GM19328 (cell line): ENCODE data around the gene CLEC4E.
"Not testable (repeated sequence)": the region's sequence is repeated elsewhere in the genome, so short reads cannot be mapped to it uniquely, and the experiment has no call there.

ENCODE experiments used
- ATAC-seq: cut with Tn5 transposase; IDR thresholded peaks from one replicate; pipeline ENCODE4 v1.9.1; 2021; ENCODE audit warnings: mild to moderate bottlenecking, moderate library complexity; ENCODE audit not compliant: unreplicated experiment

The CLEC4E gene

GRCh38 chr12:8540831-8541230 is at the start of gene CLEC4E:
TSS of gene CLEC4E (minus strand) at chr12:8540905. CDS start at chr12:8540797, 108 bp downstream.
- not testable (repeated sequence) for ATAC-seq

GRCh38 chr12:8589679-8590078 is 49.0 kb upstream of the CLEC4E start:
- ATAC-seq, result no peak

GRCh38 chr12:8584478-8584877 is 43.8 kb upstream of the CLEC4E start:
- ATAC-seq, result not testable (repeated sequence)

GRCh38 chr12:8584004-8584403 is 43.3 kb upstream of the CLEC4E start:
- ATAC-seq, result no peak

GRCh38 chr12:8581098-8581784 is 40.5 kb upstream of the CLEC4E start:
- ATAC-seq, result no peak

GRCh38 chr12:8577879-8578278 is 37.2 kb upstream of the CLEC4E start:
- no peak for ATAC-seq

- no peak for ATAC-seq
Measured at GRCh38 chr12:8572507-8572906, 31.8 kb upstream of the CLEC4E start.

- ATAC-seq, result no peak
Measured at GRCh38 chr12:8566525-8566924, 25.8 kb upstream of the CLEC4E start.

GRCh38 chr12:8566052-8566451 is 25.3 kb upstream of the CLEC4E start:
- not testable (repeated sequence) for ATAC-seq

- ATAC-seq, result no peak
Measured at GRCh38 chr12:8564656-8565055, 24.0 kb upstream of the CLEC4E start.

- no peak for ATAC-seq
Measured at GRCh38 chr12:8563356-8563755, 22.7 kb upstream of the CLEC4E start.

- no peak for ATAC-seq
Measured at GRCh38 chr12:8562310-8562709, 21.6 kb upstream of the CLEC4E start.

GRCh38 chr12:8561011-8561410 is 20.3 kb upstream of the CLEC4E start:
- no peak for ATAC-seq

GRCh38 chr12:8559676-8560075 is 19.0 kb upstream of the CLEC4E start:
- no peak for ATAC-seq

- no peak for ATAC-seq
Measured at GRCh38 chr12:8556531-8557097, 15.9 kb upstream of the CLEC4E start.

- no peak for ATAC-seq
Measured at GRCh38 chr12:8554451-8555195, 13.9 kb upstream of the CLEC4E start.

- ATAC-seq, result no peak
Measured at GRCh38 chr12:8553088-8553627, 12.5 kb upstream of the CLEC4E start.

- ATAC-seq, result no peak
Measured at GRCh38 chr12:8549381-8549780, 8.7 kb upstream of the CLEC4E start.

GRCh38 chr12:8548192-8548591 is 7.5 kb upstream of the CLEC4E start:
- ATAC-seq, result no peak

- ATAC-seq, result no peak
Measured at GRCh38 chr12:8547645-8548044, 6.9 kb upstream of the CLEC4E start.

GRCh38 chr12:8546591-8546990 is 5.9 kb upstream of the CLEC4E start:
- no peak for ATAC-seq

GRCh38 chr12:8544295-8544694 is 3.6 kb upstream of the CLEC4E start:
- no peak for ATAC-seq
